Coronary artery (tissue), 2 donors: ENCODE data around the gene ULK3.

Experiments
- DNase-seq: peaks from one replicate; pipeline ENCODE4 v3.0.0-alpha.2; 2017; ENCODE audit warnings: low spot score
- H3K27ac ChIP-seq, 2 donors: fragments of 200-600 bp; sonication (generic); one replicate each; pipeline ENCODE4 v1.5.1; 2016 to 2019
- H3K4me3 ChIP-seq: fragments of 200-600 bp; sonication (generic); 2 replicates; pipeline ENCODE4 v1.5.1; 2016; ENCODE audit warnings: mild to moderate bottlenecking, moderate library complexity
- TF ChIP-seq, protein P1 (sequence below): fragments of 200-600 bp; sonication (generic); IDR thresholded peaks from one replicate; pipeline ENCODE4 v1.5.1; 2019; ENCODE audit warnings: antibody characterized with exemption

The ULK3 gene

GRCh38 chr15:74857671-74858368 is 14.9 kb upstream of the ULK3 start:
- TF ChIP-seq, protein P1, sequence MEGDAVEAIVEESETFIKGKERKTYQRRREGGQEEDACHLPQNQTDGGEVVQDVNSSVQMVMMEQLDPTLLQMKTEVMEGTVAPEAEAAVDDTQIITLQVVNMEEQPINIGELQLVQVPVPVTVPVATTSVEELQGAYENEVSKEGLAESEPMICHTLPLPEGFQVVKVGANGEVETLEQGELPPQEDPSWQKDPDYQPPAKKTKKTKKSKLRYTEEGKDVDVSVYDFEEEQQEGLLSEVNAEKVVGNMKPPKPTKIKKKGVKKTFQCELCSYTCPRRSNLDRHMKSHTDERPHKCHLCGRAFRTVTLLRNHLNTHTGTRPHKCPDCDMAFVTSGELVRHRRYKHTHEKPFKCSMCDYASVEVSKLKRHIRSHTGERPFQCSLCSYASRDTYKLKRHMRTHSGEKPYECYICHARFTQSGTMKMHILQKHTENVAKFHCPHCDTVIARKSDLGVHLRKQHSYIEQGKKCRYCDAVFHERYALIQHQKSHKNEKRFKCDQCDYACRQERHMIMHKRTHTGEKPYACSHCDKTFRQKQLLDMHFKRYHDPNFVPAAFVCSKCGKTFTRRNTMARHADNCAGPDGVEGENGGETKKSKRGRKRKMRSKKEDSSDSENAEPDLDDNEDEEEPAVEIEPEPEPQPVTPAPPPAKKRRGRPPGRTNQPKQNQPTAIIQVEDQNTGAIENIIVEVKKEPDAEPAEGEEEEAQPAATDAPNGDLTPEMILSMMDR, result no peak
- Histone ChIP-seq H3K27ac (no peak overlapping the region), H3K4me3 (no peak overlapping the region)
- no peak for DNase-seq

GRCh38 chr15:74857082-74857655 is 14.2 kb upstream of the ULK3 start:
- no peak for DNase-seq
- TF ChIP-seq, protein P1, result no peak
- Histone ChIP-seq H3K27ac (no peak overlapping the region), H3K4me3 (no peak overlapping the region)

DNA sequence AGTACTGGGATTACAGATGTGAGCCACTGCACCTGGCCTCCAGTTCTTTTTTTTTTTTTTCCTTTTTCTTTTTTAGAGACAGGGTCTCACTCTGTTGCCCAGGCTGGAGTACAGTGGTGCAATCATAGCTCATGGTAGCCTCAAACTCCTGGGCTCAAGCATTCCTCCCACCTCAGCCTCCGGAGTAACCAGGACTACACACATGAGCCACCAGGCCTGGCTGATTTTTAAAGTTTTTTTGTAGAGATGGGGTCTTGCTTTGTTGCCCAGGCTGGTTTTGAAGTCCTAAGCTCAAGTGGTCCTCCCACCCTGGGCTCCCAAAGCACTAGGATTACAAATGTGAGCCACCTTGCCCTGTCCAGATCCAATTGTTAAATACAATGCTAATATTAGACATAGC is 13.6 kb upstream of the ULK3 start:
- Histone ChIP-seq H3K27ac (no peak overlapping the region), H3K4me3 (no peak overlapping the region)
- no peak for DNase-seq
- TF ChIP-seq, protein P1, result no peak

- no peak for DNase-seq
- no peak overlapping the region for H3K4me3 ChIP-seq
- TF ChIP-seq, protein P1, result no peak
- no peak overlapping the region for H3K27ac ChIP-seq
These were observed 12.9 kb upstream of the ULK3 start for GRCh38 chr15:74855857-74856256.

DNA sequence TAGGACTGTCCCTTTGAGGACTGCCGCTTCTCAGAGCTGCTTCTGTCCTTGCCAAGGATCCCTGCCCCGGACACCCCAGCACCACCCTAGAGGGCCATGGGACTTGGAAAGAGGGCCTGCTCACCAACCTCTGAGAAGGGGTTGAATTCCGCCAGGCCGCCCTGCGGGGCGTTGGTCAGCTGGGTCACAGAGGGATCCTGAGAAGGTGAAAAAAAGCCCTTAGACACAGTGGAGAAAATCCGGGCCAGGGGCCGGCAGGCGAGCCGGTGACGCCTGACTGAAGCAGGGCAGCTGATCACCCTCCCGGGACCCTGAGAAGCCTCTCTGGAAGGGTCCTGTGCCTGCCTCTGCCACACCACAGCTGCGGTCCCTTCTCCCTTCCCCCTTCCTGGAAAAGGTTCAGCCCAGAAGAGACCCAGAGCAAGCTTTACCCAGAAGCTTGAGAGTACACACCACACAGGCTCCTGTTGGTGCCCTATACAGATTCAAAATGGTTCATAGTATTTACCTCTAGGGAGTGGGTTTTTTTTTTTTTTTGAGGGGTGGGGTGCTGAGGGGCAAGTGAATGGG is 11.6 kb upstream of the ULK3 start:
- TF ChIP-seq, protein P1, result no peak
- Histone ChIP-seq H3K27ac (no peak overlapping the region), H3K4me3 (no peak overlapping the region)
- no peak for DNase-seq

DNA sequence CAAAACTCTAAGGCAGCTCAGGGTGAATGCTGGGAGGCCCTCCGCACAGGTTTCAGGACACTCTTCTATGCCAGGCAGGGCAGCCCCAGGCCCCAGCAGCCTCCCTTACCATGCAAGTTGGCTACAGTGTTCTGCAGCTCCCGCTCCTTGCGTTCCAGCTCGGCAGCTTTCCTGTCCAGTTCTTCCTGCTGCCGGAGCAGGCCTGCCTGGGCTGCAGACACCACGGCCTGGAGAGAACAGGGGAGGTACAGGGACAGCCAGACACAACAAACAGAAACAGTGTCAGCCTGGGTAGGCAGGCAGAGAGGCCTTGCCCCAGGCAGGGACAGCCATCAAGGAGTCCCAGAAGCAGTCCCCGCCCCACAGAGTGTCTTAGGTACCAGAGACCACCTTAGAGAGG is 9.0 kb upstream of the ULK3 start:
- TF ChIP-seq, protein P1, result no peak
- no peak overlapping the region for H3K4me3 ChIP-seq
- no peak for DNase-seq
- H3K27ac ChIP-seq, result no peak overlapping the region

DNA sequence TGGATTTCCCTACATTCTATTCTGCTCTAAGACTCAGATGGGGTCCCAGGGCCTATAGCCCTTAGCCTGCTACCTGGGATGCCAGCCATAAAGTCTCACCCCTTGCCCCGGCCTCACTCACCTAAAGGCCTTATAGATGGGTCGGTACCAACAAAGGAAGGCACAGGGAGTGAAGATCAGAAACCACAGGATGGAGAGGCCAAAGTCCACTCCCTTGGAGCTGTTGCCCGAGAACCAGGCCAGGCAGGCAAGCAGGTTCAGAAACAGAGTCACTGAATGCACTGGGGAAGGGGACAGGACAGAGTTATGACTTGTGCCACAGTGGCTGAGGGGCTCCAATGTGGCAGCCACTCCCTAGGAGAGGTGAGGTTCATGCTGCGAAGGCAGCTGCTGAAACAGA is 7.4 kb upstream of the ULK3 start:
- TF ChIP-seq, protein P1, result no peak
- Histone ChIP-seq H3K27ac (no peak overlapping the region), H3K4me3 (no peak overlapping the region)
- no peak for DNase-seq
